ENCODE data around the gene NET1.

GRCh38 chr10:5467634-5468255, 55.4 kb downstream of the NET1 start:
- no peak for TF ChIP-seq EZH2 (IDR thresholded peaks at IDR 0.05; ENCODE audit: borderline replicate concordance, low read length)
- no peak for TF ChIP-seq CTCF (IDR thresholded peaks at IDR 0.05; ENCODE audit: low read length)

Measured in OCI-LY1 (cell line).